Liver (tissue), 9 donors: ENCODE results near the gene ARHGEF12. TPM values are rescaled to one million over a fixed set of nuclear protein-coding genes. Genes with fewer than 3 reads are reported as not detected.

ENCODE experiments used
- DNase-seq: peaks from one replicate; pipeline ENCODE4 v3.0.0-alpha.2; 2017; ENCODE audit warnings: low spot score
- H3K27ac ChIP-seq, 2 donors: one replicate each; pipeline ENCODE4 v1.7.0; 2013; ENCODE audit warnings: inconsistent platforms in 2 of 2, low read length in 2 of 2, control low read depth in 1 of 2, low read depth in 1 of 2, mild to moderate bottlenecking in 1 of 2
- H3K27me3 ChIP-seq, 4 donors: one replicate each; pipeline versions ENCODE4 v1.6.1 to v1.7.0; 2013; ENCODE audit warnings: low read length in 3 of 4, inconsistent platforms in 1 of 4, mild to moderate bottlenecking in 1 of 4, moderate library complexity in 1 of 4; ENCODE audit not compliant: control insufficient read depth in 4 of 4, insufficient read depth in 4 of 4
- H3K36me3 ChIP-seq, 4 donors: one replicate each; pipeline versions ENCODE4 v1.6.1 to v1.7.0; 2013; ENCODE audit warnings: low read length in 3 of 4, mild to moderate bottlenecking in 3 of 4, low read depth in 1 of 4, moderate library complexity in 1 of 4; ENCODE audit not compliant: control insufficient read depth in 4 of 4, insufficient read depth in 3 of 4
- H3K4me1 ChIP-seq, 4 donors: one replicate each; pipeline versions ENCODE4 v1.6.1 to v1.7.0; 2013; ENCODE audit warnings: low read length in 3 of 4, mild to moderate bottlenecking in 3 of 4, moderate library complexity in 1 of 4; ENCODE audit not compliant: control insufficient read depth in 4 of 4, insufficient read depth in 4 of 4
- H3K4me3 ChIP-seq, 3 donors: one replicate each; pipeline versions ENCODE4 v1.6.1 to v1.7.0; 2013; ENCODE audit warnings: low read length in 3 of 3, control low read depth in 1 of 3, low read depth in 1 of 3, mild to moderate bottlenecking in 1 of 3
- H3K9ac ChIP-seq, 2 donors: one replicate each; pipeline ENCODE4 v1.7.0; 2013; ENCODE audit warnings: low read length in 2 of 2, mild to moderate bottlenecking in 2 of 2, moderate library complexity in 2 of 2, control low read depth in 1 of 2, low read depth in 1 of 2
- H3K9me3 ChIP-seq, 4 donors: one replicate each; pipeline versions ENCODE4 v1.6.1 to v1.7.0; 2013; ENCODE audit warnings: low read length in 3 of 4; ENCODE audit not compliant: control insufficient read depth in 4 of 4
- ATF3 ChIP-seq: IDR thresholded peaks from 2 replicates; pipeline ENCODE4 v1.6.1; 2016; ENCODE audit warnings: antibody characterized with exemption
- CTCF ChIP-seq: fragments of 150-350 bp; IDR thresholded peaks from 2 replicates; pipeline ENCODE4 v1.5.1; 2017; ENCODE audit warnings: improper control_type of control experiment, low read depth, low read length; ENCODE audit not compliant: missing input control
- EGR1 ChIP-seq, 2 donors: IDR thresholded peaks; 2 replicates each; pipeline ENCODE4 v1.6.1; 2016 to 2018; ENCODE audit warnings: antibody characterized with exemption in 2 of 2, low read depth in 2 of 2
- FOXA1 ChIP-seq: IDR thresholded peaks from 2 replicates; pipeline ENCODE4 v1.6.1; 2016; ENCODE audit warnings: antibody characterized with exemption
- FOXA2 ChIP-seq: IDR thresholded peaks from 2 replicates; pipeline ENCODE4 v1.6.1; 2016; ENCODE audit warnings: antibody characterized with exemption
- GABPA ChIP-seq, 2 donors: IDR thresholded peaks in 1 of 2; conservative IDR thresholded peaks in 1 of 2; 2 replicates each; pipeline ENCODE4 v1.6.1; 2016; ENCODE audit warnings: antibody characterized with exemption in 2 of 2, mild to moderate bottlenecking in 1 of 2, moderate library complexity in 1 of 2
- HNF4A ChIP-seq, 2 donors: conservative IDR thresholded peaks; 2 replicates each; pipeline ENCODE4 v1.6.1; 2016; ENCODE audit warnings: antibody characterized with exemption in 2 of 2, mild to moderate bottlenecking in 2 of 2
- HNF4G ChIP-seq: IDR thresholded peaks from 2 replicates; pipeline ENCODE4 v1.6.1; 2016; ENCODE audit warnings: antibody characterized with exemption
- JUND ChIP-seq, 2 donors: IDR thresholded peaks; 2 replicates each; pipeline ENCODE4 v1.6.1; 2016; ENCODE audit warnings: antibody characterized with exemption in 2 of 2
- MAX ChIP-seq: IDR thresholded peaks from 2 replicates; pipeline ENCODE4 v1.6.1; 2016; ENCODE audit warnings: antibody characterized with exemption
- NR2F2 ChIP-seq: IDR thresholded peaks from 2 replicates; pipeline ENCODE4 v1.6.1; 2016; ENCODE audit warnings: antibody characterized with exemption
- RAD21 ChIP-seq, 2 donors: IDR thresholded peaks; 2 replicates each; pipeline ENCODE4 v1.6.1; 2016; ENCODE audit warnings: antibody characterized with exemption in 2 of 2, mild to moderate bottlenecking in 2 of 2
- REST ChIP-seq: IDR thresholded peaks from 2 replicates; pipeline ENCODE4 v1.6.1; 2016; ENCODE audit warnings: antibody characterized with exemption, mild to moderate bottlenecking
- RXRA ChIP-seq, 2 donors: IDR thresholded peaks; 2 replicates each; pipeline ENCODE4 v1.6.1; 2017 to 2018; ENCODE audit warnings: antibody characterized with exemption in 2 of 2, mild to moderate bottlenecking in 1 of 2
- SP1 ChIP-seq: IDR thresholded peaks from 2 replicates; pipeline ENCODE4 v1.6.1; 2018; ENCODE audit warnings: antibody characterized with exemption, mild to moderate bottlenecking
- TAF1 ChIP-seq: conservative IDR thresholded peaks from 2 replicates; pipeline ENCODE4 v1.6.1; 2016; ENCODE audit warnings: antibody characterized with exemption, mild to moderate bottlenecking
- YY1 ChIP-seq: IDR thresholded peaks from 2 replicates; pipeline ENCODE4 v1.6.1; 2016; ENCODE audit warnings: antibody characterized with exemption, mild to moderate bottlenecking
- ZBTB33 ChIP-seq: IDR thresholded peaks from 2 replicates; pipeline ENCODE4 v1.6.1; 2016; ENCODE audit warnings: antibody characterized with exemption
- WGBS: extraction: QIAGEN DNeasy Blood & Tissue Kit; methylation state at CpG from one replicate; pipeline ENCODE4 v1.1.7; 2013; 5-methylcytosine and 5-hydroxymethylcytosine counted together
- polyA plus RNA-seq, 2 donors: library from polyadenylated mRNA; stranded (reverse) in 1 of 2; unstranded in 1 of 2; fragments of 200-250 nt in 1 of 2; fragments of >200 nt in 1 of 2; fragmentation: Nextera tagmentation in 1 of 2; extraction: Ambion mirVana in 1 of 2; gene quantifications; one replicate each; pipeline versions ENCODE4 v1.2.1 to v1.2.3, GENCODE V29; 2013 to 2015
- total RNA-seq, 2 donors: library from RNA; depleted of rRNA; stranded (reverse); fragments of >200 nt; gene quantifications; one replicate each; pipeline ENCODE4 v1.2.3, GENCODE V29; 2014
- donor health status: healthy.
- donor health status: healthy.
- donor health status: healthy.
- donor health status: healthy.
- donor health status: healthy.

Gene ARHGEF12
- total and polyA plus RNA-seq, 4 donors = 28.0 to 169 (median 53.9) TPM

GRCh38 chr11:120486138-120486537, 149.9 kb downstream of the ARHGEF12 start:
- Histone ChIP-seq H3K9me3 (no peaks in the 10 kb centered on the region), H3K27me3 (no peaks in the 10 kb centered on the region), H3K9ac (no peak overlapping the region), H3K4me1 (no peaks in the 10 kb centered on the region), H3K27ac (no peak overlapping the region), H3K36me3 (peaks cover 10 to 52% (median 43%) of the 10 kb centered on the region in 4 donors), H3K4me3 (no peak overlapping the region)
- 95% methylated on average over 5 of the region's 5 CpGs for WGBS
- no peak for TF ChIP-seq RXRA (IDR thresholded peaks at IDR 0.05)
- no peak for TF ChIP-seq YY1
- TF ChIP-seq NR2F2 = no peak
- no peak for TF ChIP-seq HNF4G
- TF ChIP-seq REST = no peak
- TF ChIP-seq ZBTB33 = no peak
- no peak for TF ChIP-seq FOXA1
- no peak for TF ChIP-seq HNF4A (conservative IDR thresholded peaks at IDR 0.05)
- TF ChIP-seq TAF1 = no peak
- TF ChIP-seq CTCF = no peak
- TF ChIP-seq FOXA2 = no peak
- no peak for DNase-seq

GRCh38 chr11:120489799-120490198, 153.6 kb downstream of the ARHGEF12 start:
- Histone ChIP-seq H3K9me3 (no peaks in the 10 kb centered on the region), H3K27ac (no peak overlapping the region)
- WGBS = 89% methylated on average over 1 of the region's 1 CpG
- TF ChIP-seq YY1 (no peak), RXRA (IDR thresholded peaks at IDR 0.05) (no peak), TAF1 (no peak), ZBTB33 (no peak), SP1 (no peak), NR2F2 (no peak), REST (no peak), FOXA1 (no peak), ATF3 (no peak), MAX (no peak), FOXA2 (no peak), HNF4G (no peak), EGR1 (IDR thresholded peaks at IDR 0.05; ENCODE audit: low read depth in 2 of 2) (no peak), GABPA (IDR thresholded peaks at IDR 0.05 in 1 of 2, conservative IDR thresholded peaks at IDR 0.05 in 1 of 2) (no peak), HNF4A (conservative IDR thresholded peaks at IDR 0.05) (no peak), JUND (IDR thresholded peaks at IDR 0.05) (no peak), RAD21 (IDR thresholded peaks at IDR 0.05) (no peak)

More at GRCh38 chr11:120489799-120490198, 153.6 kb downstream of the ARHGEF12 start:
- no peak for DNase-seq
- H3K4me1 ChIP-seq = no peaks in the 10 kb centered on the region
- H3K4me3 ChIP-seq = no peak overlapping the region
- H3K36me3 ChIP-seq = peaks cover 4 to 33% (median 23%) of the 10 kb centered on the region in 4 donors
- H3K9ac ChIP-seq = no peak overlapping the region
- H3K27me3 ChIP-seq = no peaks in the 10 kb centered on the region
